ENCODE results near the gene SLC13A1. TPM values are rescaled to one million over a fixed set of nuclear protein-coding genes. Genes with fewer than 3 reads are reported as not detected.
A peak's percentile ranks its signal among the peaks of the same experiment; 100 is the strongest.

The SLC13A1 gene
- polyA plus RNA-seq, 2 of the 4 experiments (the other 2 are of a cell fraction) = not detected

DNA sequence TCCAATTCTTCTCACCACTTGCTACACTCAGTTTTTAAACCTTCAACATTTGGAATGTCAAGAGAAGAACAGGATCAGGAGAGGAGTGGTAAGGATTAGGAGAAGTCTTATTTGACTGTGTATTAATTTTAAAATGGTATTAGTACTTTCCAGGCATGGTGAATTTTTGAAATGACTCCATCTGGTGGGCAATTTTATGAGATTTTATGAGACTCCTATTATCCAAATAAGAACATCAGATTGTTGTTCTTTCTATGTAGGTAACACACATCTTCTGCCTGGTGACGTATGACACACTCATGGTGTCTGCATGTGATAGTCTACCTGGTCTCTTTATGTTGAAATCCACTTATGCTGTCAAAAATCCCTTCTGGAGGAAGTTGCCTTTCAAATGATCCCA is 51.0 kb downstream of the SLC13A1 start:
- no peaks in the 10 kb centered on the region for H3K4me1 ChIP-seq
- H3K27ac ChIP-seq = no peak overlapping the region
- no peak for FAIRE-seq
- H3K4me2 ChIP-seq = no peak overlapping the region
- DNase-seq (ENCODE audit: low read depth in 1 of 2, low spot score in 1 of 2) = no peak
- WGBS (ENCODE audit: missing lambda C conversion rate) = 11% methylated on average over 1 of the region's 1 CpG
- no peak overlapping the region for H3K4me3 ChIP-seq
- ChIA-PET POLR2A (no interaction called here), CTCF (no interaction called here)
- TF ChIP-seq RARB (CRISPR knock-in tag; IDR thresholded peaks at IDR 0.05) (no peak), MYC (IDR thresholded peaks at IDR 0.05; ENCODE audit: borderline replicate concordance, low read length) (no peak), GATA3 (IDR thresholded peaks at IDR 0.05; ENCODE audit: borderline replicate concordance) (no peak), SREBF2 (IDR thresholded peaks at IDR 0.05) (no peak), JUN (IDR thresholded peaks at IDR 0.05) (no peak)
- TF ChIP-seq, protein P1, sequence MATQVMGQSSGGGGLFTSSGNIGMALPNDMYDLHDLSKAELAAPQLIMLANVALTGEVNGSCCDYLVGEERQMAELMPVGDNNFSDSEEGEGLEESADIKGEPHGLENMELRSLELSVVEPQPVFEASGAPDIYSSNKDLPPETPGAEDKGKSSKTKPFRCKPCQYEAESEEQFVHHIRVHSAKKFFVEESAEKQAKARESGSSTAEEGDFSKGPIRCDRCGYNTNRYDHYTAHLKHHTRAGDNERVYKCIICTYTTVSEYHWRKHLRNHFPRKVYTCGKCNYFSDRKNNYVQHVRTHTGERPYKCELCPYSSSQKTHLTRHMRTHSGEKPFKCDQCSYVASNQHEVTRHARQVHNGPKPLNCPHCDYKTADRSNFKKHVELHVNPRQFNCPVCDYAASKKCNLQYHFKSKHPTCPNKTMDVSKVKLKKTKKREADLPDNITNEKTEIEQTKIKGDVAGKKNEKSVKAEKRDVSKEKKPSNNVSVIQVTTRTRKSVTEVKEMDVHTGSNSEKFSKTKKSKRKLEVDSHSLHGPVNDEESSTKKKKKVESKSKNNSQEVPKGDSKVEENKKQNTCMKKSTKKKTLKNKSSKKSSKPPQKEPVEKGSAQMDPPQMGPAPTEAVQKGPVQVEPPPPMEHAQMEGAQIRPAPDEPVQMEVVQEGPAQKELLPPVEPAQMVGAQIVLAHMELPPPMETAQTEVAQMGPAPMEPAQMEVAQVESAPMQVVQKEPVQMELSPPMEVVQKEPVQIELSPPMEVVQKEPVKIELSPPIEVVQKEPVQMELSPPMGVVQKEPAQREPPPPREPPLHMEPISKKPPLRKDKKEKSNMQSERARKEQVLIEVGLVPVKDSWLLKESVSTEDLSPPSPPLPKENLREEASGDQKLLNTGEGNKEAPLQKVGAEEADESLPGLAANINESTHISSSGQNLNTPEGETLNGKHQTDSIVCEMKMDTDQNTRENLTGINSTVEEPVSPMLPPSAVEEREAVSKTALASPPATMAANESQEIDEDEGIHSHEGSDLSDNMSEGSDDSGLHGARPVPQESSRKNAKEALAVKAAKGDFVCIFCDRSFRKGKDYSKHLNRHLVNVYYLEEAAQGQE (IDR thresholded peaks at IDR 0.05) = no peak
- no peaks in the 10 kb centered on the region for H3K9me3 ChIP-seq
- ATAC-seq = no peak

GRCh38 chr7:123143252-123144006 is 56.3 kb downstream of the SLC13A1 start:
- ATAC-seq = no peak
- WGBS (ENCODE audit: missing lambda C conversion rate) = 0% methylated on average over 3 of the region's 3 CpGs
- no peak for FAIRE-seq
- no peaks in the 10 kb centered on the region for H3K4me1 ChIP-seq
- POLR2A ChIA-PET = no interaction called here
- H3K9me3 ChIP-seq = no peaks in the 10 kb centered on the region
- no peak overlapping the region for H3K4me2 ChIP-seq
- no peak overlapping the region for H3K4me3 ChIP-seq
- no peak for DNase-seq (ENCODE audit: low read depth in 1 of 2, low spot score in 1 of 2)
- CTCF ChIA-PET = interaction anchor here (3.3 kb wide), 1 partner anchor 11 kb away, joined by 19 read pairs; no protein-coding TSS in a partner anchor
- TF ChIP-seq RFX5 (IDR thresholded peaks at IDR 0.05) = no peak
- H3K27ac ChIP-seq = no peak overlapping the region

GRCh38 chr7:123140561-123140960 is 59.2 kb downstream of the SLC13A1 start:
- Histone ChIP-seq H3K4me2 (no peak overlapping the region), H3K27ac (no peak overlapping the region), H3K9me3 (no peaks in the 10 kb centered on the region), H3K4me3 (no peak overlapping the region), H3K4me1 (no peaks in the 10 kb centered on the region)
- TF ChIP-seq MAFK (IDR thresholded peaks at IDR 0.05; ENCODE audit: partially characterized antibody) (peak; percentile 49), KDM5A (IDR thresholded peaks at IDR 0.05) (no peak)
- DNase-seq (ENCODE audit: low read depth in 1 of 2, low spot score in 1 of 2) (no peak), FAIRE-seq (no peak), ATAC-seq (no peak)
- ChIA-PET CTCF (no interaction called here), POLR2A (no interaction called here)

DNA sequence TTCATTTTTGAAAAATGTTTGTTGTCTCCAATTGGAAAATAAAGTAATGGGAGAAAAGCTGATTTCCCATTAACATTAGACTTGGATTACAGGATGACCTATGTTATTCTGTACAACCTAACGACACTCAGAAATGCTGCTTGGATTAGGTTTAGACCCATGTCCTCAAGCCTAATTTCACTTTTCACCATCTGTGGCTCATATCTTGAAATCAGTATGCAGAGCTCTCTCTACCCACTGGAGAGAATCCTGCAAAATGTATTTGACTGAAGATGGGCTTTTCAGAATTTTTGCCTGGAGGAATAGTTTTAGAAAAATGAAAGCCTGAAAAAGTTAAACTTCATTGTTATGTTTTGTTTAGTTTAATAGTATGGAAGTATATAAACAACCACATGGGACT is 63.8 kb downstream of the SLC13A1 start:
- no peak overlapping the region for H3K27ac ChIP-seq
- CTCF ChIA-PET = no interaction called here
- POLR2A ChIA-PET = no interaction called here
- TF ChIP-seq CEBPB (IDR thresholded peaks at IDR 0.05) = no peak
- TF ChIP-seq, protein P2, sequence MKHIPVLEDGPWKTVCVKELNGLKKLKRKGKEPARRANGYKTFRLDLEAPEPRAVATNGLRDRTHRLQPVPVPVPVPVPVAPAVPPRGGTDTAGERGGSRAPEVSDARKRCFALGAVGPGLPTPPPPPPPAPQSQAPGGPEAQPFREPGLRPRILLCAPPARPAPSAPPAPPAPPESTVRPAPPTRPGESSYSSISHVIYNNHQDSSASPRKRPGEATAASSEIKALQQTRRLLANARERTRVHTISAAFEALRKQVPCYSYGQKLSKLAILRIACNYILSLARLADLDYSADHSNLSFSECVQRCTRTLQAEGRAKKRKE (CRISPR knock-in tag; IDR thresholded peaks at IDR 0.05; ENCODE audit: low read depth) = no peak
- no peak for TF ChIP-seq ESRRA (IDR thresholded peaks at IDR 0.05; ENCODE audit: borderline replicate concordance, low read length)
- no peak for TF ChIP-seq SREBF2 (IDR thresholded peaks at IDR 0.05)
- TF ChIP-seq HEYL (CRISPR knock-in tag; IDR thresholded peaks at IDR 0.05) = no peak
- no peak for TF ChIP-seq JUNB (IDR thresholded peaks at IDR 0.05)
- TF ChIP-seq, protein P1 (IDR thresholded peaks at IDR 0.05) = no peak
- TF ChIP-seq CHD4 (IDR thresholded peaks at IDR 0.05; ENCODE audit: borderline replicate concordance) = no peak
- TF ChIP-seq HOXB13 (CRISPR knock-in tag; IDR thresholded peaks at IDR 0.05; ENCODE audit: low read depth) = no peak
- TF ChIP-seq BHLHE40 (IDR thresholded peaks at IDR 0.05; ENCODE audit: low read depth, low read length) = no peak
- TF ChIP-seq EP300 (IDR thresholded peaks at IDR 0.05) = no peak
- no peak for TF ChIP-seq RNF2 (IDR thresholded peaks at IDR 0.05; ENCODE audit: borderline replicate concordance, low read depth)
- TF ChIP-seq, protein P3, sequence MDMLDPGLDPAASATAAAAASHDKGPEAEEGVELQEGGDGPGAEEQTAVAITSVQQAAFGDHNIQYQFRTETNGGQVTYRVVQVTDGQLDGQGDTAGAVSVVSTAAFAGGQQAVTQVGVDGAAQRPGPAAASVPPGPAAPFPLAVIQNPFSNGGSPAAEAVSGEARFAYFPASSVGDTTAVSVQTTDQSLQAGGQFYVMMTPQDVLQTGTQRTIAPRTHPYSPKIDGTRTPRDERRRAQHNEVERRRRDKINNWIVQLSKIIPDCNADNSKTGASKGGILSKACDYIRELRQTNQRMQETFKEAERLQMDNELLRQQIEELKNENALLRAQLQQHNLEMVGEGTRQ (IDR thresholded peaks at IDR 0.05) = no peak
- no peak for TF ChIP-seq FOXS1 (CRISPR knock-in tag; IDR thresholded peaks at IDR 0.05)
- TF ChIP-seq HOXB5 (CRISPR knock-in tag; IDR thresholded peaks at IDR 0.05) = no peak
- TF ChIP-seq KDM5A (IDR thresholded peaks at IDR 0.05) = no peak
- no peaks in the 10 kb centered on the region for H3K4me1 ChIP-seq
- H3K9me3 ChIP-seq = no peaks in the 10 kb centered on the region
- DNase-seq (ENCODE audit: low read depth in 1 of 2, low spot score in 1 of 2) (no peak), ATAC-seq (no peak), FAIRE-seq (no peak)
- H3K4me3 ChIP-seq = no peak overlapping the region
- 0% methylated on average over 1 of the region's 1 CpG for WGBS (ENCODE audit: missing lambda C conversion rate)
- no peak overlapping the region for H3K4me2 ChIP-seq
